Mesothelial cell of epicardium (in vitro differentiated cells): ENCODE results near the gene DLD. TPM values are rescaled to one million over a fixed set of nuclear protein-coding genes. Genes with fewer than 3 reads are reported as not detected.

Experiments used
- DNase-seq, 2 experiments: peaks; one replicate each; pipeline ENCODE4 v3.0.0; 2021; ENCODE audit warnings: low spot score in 2 of 2; ENCODE audit not compliant: unreplicated experiment in 2 of 2
- H3K27ac Mint-ChIP-seq: 2 replicates; pipeline ENCODE4 v1.8.0; 2021; ENCODE audit warnings: mixed read lengths
- H3K27me3 Mint-ChIP-seq: 2 replicates; pipeline ENCODE4 v1.8.0; 2021; ENCODE audit warnings: low read depth, mixed read lengths
- H3K36me3 Mint-ChIP-seq: 2 replicates; pipeline ENCODE4 v1.8.0; 2021; ENCODE audit warnings: mixed read lengths
- H3K4me1 Mint-ChIP-seq: 2 replicates; pipeline ENCODE4 v1.8.0; 2021; ENCODE audit warnings: mixed read lengths
- H3K4me3 Mint-ChIP-seq: 2 replicates; pipeline ENCODE4 v1.8.0; 2021; ENCODE audit warnings: mild to moderate bottlenecking, moderate library complexity, mixed read lengths
- H3K9me3 Mint-ChIP-seq: 2 replicates; pipeline ENCODE4 v1.8.0; 2021; ENCODE audit warnings: mixed read lengths
- CTCF ChIP-seq: fragments of 200-600 bp; sonication (generic); IDR thresholded peaks from one replicate; pipeline ENCODE4 v1.5.0; 2021; ENCODE audit warnings: antibody characterized with exemption; ENCODE audit not compliant: unreplicated experiment
- total RNA-seq: library from RNA; stranded (reverse); gene quantifications from 3 replicates; pipeline ENCODE4 v1.2.1, GENCODE V29; 2021

The DLD gene
- total RNA-seq, 1 donor from 2014 or later, result 61.5 TPM

DNA sequence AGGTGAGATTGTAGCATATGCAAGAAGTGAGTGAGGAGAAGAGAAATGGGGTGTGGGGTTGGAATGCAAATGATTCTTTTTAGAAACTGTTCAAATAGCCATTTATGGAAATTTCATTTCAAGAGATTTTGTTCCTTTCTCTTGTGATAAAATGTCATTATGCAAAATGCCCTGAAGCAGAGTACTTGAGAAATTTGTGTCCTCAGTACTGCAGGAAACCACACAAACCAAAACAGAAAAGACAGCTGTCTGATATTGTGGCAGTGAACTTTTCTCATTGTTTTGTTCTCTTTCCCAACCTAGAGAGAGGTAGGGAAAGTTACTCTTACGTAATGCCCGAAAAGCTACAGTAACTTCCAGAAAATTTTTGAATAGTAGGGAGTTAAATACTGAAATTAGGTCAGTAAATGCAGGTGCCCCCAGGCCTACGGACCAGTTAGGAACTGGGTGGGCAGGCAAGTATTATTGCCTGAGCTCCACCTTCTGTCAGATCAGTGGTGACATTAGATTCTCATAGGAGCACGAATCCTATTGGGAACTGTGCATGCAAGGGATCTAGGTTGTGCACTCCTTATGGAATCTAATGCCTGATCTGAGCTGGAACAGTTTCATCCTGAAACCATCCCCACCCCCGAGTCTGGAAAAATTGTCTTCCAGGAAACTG lies 34.0 kb downstream of the DLD start:
- H3K36me3 Mint-ChIP-seq, result peaks cover 70% of the 10 kb centered on the region
- no peaks in the 10 kb centered on the region for H3K27me3 Mint-ChIP-seq
- H3K4me1 Mint-ChIP-seq, result peaks cover 16% of the 10 kb centered on the region
- H3K4me3 Mint-ChIP-seq, result no peak overlapping the region
- H3K27ac Mint-ChIP-seq, result peak overlapping the region; percentile 22
- H3K9me3 Mint-ChIP-seq, result no peaks in the 10 kb centered on the region
- TF ChIP-seq CTCF, result no peak
- DNase-seq, result no peak

DNA sequence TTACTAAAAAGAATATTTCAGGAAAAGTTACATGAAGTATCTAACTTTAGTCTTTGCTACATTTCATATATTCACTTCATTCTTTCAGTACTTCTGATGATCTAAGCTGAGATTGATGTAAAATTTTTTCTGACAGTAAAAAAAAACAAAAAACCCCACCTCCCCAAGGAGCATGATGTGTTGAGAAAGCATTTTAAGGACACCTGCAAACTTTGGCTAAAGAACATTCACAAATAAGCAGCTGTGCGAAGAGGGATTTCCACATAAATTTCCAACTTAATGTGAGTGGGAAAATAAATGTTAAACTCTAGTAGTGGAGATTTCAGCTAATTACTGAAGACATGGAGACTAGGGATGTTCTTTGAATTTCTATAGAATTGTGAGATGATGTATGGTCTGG lies 35.5 kb downstream of the DLD start:
- H3K4me1 Mint-ChIP-seq, result peaks cover 8% of the 10 kb centered on the region
- H3K27ac Mint-ChIP-seq, result peak overlapping the region; percentile 68
- H3K4me3 Mint-ChIP-seq, result no peak overlapping the region
- H3K27me3 Mint-ChIP-seq, result no peaks in the 10 kb centered on the region
- no peak for TF ChIP-seq CTCF
- H3K9me3 Mint-ChIP-seq, result no peaks in the 10 kb centered on the region
- DNase-seq, result no peak
- peaks cover 71% of the 10 kb centered on the region for H3K36me3 Mint-ChIP-seq

DNA sequence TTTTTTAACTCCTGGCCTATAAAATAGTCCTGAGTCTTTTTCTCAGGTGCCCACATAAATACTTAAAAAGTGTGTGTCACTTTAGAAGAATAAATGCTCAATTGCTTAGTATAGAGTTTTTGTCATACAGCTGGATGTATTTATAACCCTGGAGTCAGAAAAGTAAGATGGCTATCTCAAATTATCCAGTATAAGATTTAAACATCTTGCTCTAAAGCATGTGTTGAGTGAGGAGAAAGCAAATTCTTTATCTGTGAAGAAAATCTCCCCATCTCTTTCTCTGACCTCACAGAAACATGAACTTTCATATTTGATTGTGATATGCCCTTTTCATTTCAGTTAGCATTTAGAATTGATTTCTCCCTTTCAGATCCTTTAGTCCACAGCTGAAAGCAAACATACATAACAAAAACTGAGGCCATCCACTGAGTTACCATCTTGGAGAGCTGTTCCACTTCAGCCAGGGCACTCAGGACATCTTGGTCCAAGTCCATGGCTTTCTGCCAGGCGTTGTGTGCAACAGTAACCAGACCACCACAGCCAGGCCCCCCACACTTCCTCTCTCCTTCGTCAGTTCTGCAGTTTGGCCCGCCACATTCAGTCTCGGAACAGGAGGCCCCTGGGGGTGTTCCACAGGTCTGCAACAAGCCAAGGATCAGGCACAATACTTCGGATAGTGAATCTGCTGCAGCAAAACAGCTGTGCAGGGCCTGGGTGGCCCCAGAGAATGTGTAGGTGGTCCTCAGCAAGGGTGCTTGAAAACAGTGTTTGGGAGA lies 40.9 kb downstream of the DLD start:
- TF ChIP-seq CTCF, result no peak
- no peak overlapping the region for H3K4me3 Mint-ChIP-seq

GRCh38 chr7:107932805-107933204 lies 41.8 kb downstream of the DLD start:
- Mint-ChIP-seq H3K27me3 (no peaks in the 10 kb centered on the region), H3K4me3 (no peak overlapping the region), H3K4me1 (peaks cover 43% of the 10 kb centered on the region), H3K9me3 (no peaks in the 10 kb centered on the region), H3K27ac (peak overlapping the region; percentile 47), H3K36me3 (peaks cover 56% of the 10 kb centered on the region)
- TF ChIP-seq CTCF, result no peak
- DNase-seq, result no peak

More for the DNA sequence above, 40.9 kb downstream of the DLD start:
- Mint-ChIP-seq H3K27ac (peak overlapping the region; percentile 72), H3K4me1 (peaks cover 34% of the 10 kb centered on the region), H3K36me3 (peaks cover 60% of the 10 kb centered on the region), H3K27me3 (no peaks in the 10 kb centered on the region), H3K9me3 (no peaks in the 10 kb centered on the region)
- DNase-seq, result no peak

GRCh38 chr7:107933386-107934013 lies 42.5 kb downstream of the DLD start:
- Mint-ChIP-seq H3K27me3 (no peaks in the 10 kb centered on the region), H3K4me1 (peaks cover 50% of the 10 kb centered on the region), H3K9me3 (no peaks in the 10 kb centered on the region), H3K4me3 (no peak overlapping the region), H3K36me3 (peaks cover 50% of the 10 kb centered on the region), H3K27ac (peak overlapping the region; percentile 79)
- TF ChIP-seq CTCF, result no peak
- no peak for DNase-seq
